CD8-positive, alpha-beta memory T cell (primary cell): ENCODE data around the gene PLCD3. TPM values are rescaled to one million over a fixed set of nuclear protein-coding genes. Genes with fewer than 3 reads are reported as not detected.
A peak's percentile ranks its signal among the peaks of the same experiment; 100 is the strongest.

Experiments
- CTCF ChIA-PET: fragments of 350-600 bp; sonication (Branson Sonifier 250); formaldehyde crosslinking; loops from one replicate; lab custom pipeline; 2021; ENCODE audit warnings: antibody characterized with exemption; lab: Charles Lee
- POLR2A ChIA-PET: fragments of 350-600 bp; sonication (Branson Sonifier 250); formaldehyde crosslinking; loops from one replicate; lab custom pipeline; 2021; ENCODE audit warnings: antibody characterized with exemption; lab: Charles Lee
- DNase-seq, 5 donors: peaks; one replicate each; pipeline versions ENCODE4 v3.0.0 to v3.0.0-alpha.2; 2020 to 2022; ENCODE audit warnings: mixed read lengths in 1 of 5
- H3K27ac ChIP-seq: one replicate; pipeline ENCODE4 v1.7.0; 2013; ENCODE audit warnings: low read depth, mild to moderate bottlenecking, low read length, moderate library complexity
- H3K27me3 ChIP-seq: 2 replicates; pipeline ENCODE4 v1.7.0; 2013; ENCODE audit warnings: low read length, mild to moderate bottlenecking; ENCODE audit not compliant: insufficient read depth, poor library complexity, severe bottlenecking
- H3K36me3 ChIP-seq: 2 replicates; pipeline ENCODE4 v1.7.0; 2013; ENCODE audit warnings: mild to moderate bottlenecking, low read length, moderate library complexity; ENCODE audit not compliant: insufficient read depth
- H3K4me1 ChIP-seq: 2 replicates; pipeline ENCODE4 v1.7.0; 2013; ENCODE audit warnings: mild to moderate bottlenecking, low read length, moderate library complexity; ENCODE audit not compliant: insufficient read depth
- H3K4me3 ChIP-seq: 2 replicates; pipeline ENCODE4 v1.7.0; 2013; ENCODE audit warnings: mild to moderate bottlenecking, low read length
- H3K9me3 ChIP-seq: 2 replicates; pipeline ENCODE4 v1.7.0; 2013; ENCODE audit warnings: mild to moderate bottlenecking, low read length
- H3K27ac Mint-ChIP-seq, 8 donors: one replicate each; pipeline ENCODE4 v1.8.0; 2020 to 2021; ENCODE audit warnings: mixed read lengths in 8 of 8, mild to moderate bottlenecking in 6 of 8, inconsistent platforms in 3 of 8, moderate library complexity in 3 of 8
- H3K27me3 Mint-ChIP-seq, 2 donors: one replicate each; pipeline ENCODE4 v1.8.0; 2020 to 2021; ENCODE audit warnings: mixed read lengths in 2 of 2, mild to moderate bottlenecking in 1 of 2, moderate library complexity in 1 of 2
- H3K36me3 Mint-ChIP-seq, 3 donors: one replicate each; pipeline ENCODE4 v1.8.0; 2020 to 2021; ENCODE audit warnings: mixed read lengths in 3 of 3, inconsistent platforms in 1 of 3, mild to moderate bottlenecking in 1 of 3
- H3K4me1 Mint-ChIP-seq, 3 donors: one replicate each; pipeline ENCODE4 v1.8.0; 2020 to 2021; ENCODE audit warnings: mixed read lengths in 3 of 3, inconsistent platforms in 1 of 3, mild to moderate bottlenecking in 1 of 3
- H3K4me3 Mint-ChIP-seq, 7 donors: one replicate each; pipeline ENCODE4 v1.8.0; 2020 to 2021; ENCODE audit warnings: mixed read lengths in 7 of 7, mild to moderate bottlenecking in 6 of 7, moderate library complexity in 4 of 7, inconsistent platforms in 2 of 7
- H3K9me3 Mint-ChIP-seq, 5 donors: one replicate each; pipeline ENCODE4 v1.8.0; 2020 to 2022; ENCODE audit warnings: mixed read lengths in 5 of 5, mild to moderate bottlenecking in 3 of 5, moderate library complexity in 2 of 5, inconsistent platforms in 1 of 5
- polyA plus RNA-seq: library from polyadenylated mRNA; unstranded; fragments of 300-500 nt; fragmentation: Illumina TruSeq; gene quantifications from one replicate; pipeline ENCODE4 v1.2.3, GENCODE V29; 2021
- total RNA-seq, 2 experiments: library from RNA; stranded (reverse); gene quantifications; one replicate each; pipeline ENCODE4 v1.2.3, GENCODE V29; 2021

The PLCD3 gene
- total and polyA plus RNA-seq, 3 experiments from 2014 or later: 1.1 to 7.2 (median 5.5) TPM

DNA sequence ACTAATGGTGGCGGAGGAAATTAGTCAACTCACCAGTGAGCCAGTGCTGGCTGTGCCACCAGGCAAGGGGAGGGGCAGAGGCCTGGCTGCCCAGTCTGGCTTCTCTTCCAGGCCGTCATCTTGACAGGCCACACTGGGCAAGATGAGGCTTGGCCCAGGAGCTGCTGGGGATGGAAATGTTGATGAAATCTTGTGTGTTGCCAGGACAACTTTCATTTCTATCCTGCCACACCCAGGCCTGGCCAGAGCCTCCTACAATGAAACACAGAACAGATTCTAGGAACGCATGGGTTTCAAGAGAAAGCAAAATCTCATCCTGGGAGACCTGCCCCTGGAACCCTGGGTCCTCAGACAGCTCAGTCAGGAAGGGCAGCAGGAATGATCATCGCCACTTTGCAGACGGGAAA is 38.6 kb upstream of the PLCD3 start:
- Mint-ChIP-seq H3K4me1 (peaks cover 7 to 21% (median 9%) of the 10 kb centered on the region in 3 donors), H3K27ac (peak overlapping the region in 4 of 8 donors; percentile 23 to 64 (median 56)), H3K27me3 (no peaks in the 10 kb centered on the region), H3K36me3 (no peaks in the 10 kb centered on the region), H3K4me3 (peak overlapping the region in 2 of 7 donors; percentile 8 to 51), H3K9me3 (no peaks in the 10 kb centered on the region)
- H3K9me3 ChIP-seq: no peaks in the 10 kb centered on the region
- CTCF ChIA-PET: interaction anchor here (1.5 to 5.1 kb wide), 3 partner anchors 10 to 35 kb away, joined by 3 to 41 read pairs (median 17); partner anchors contain the start of gene ACBD4
- H3K27ac ChIP-seq: no peak overlapping the region
- DNase-seq: no peak
- H3K36me3 ChIP-seq: no peaks in the 10 kb centered on the region
- H3K4me1 ChIP-seq: peaks cover 23% of the 10 kb centered on the region
- POLR2A ChIA-PET: no interaction called here
- H3K27me3 ChIP-seq: no peaks in the 10 kb centered on the region
- no peak overlapping the region for H3K4me3 ChIP-seq

DNA sequence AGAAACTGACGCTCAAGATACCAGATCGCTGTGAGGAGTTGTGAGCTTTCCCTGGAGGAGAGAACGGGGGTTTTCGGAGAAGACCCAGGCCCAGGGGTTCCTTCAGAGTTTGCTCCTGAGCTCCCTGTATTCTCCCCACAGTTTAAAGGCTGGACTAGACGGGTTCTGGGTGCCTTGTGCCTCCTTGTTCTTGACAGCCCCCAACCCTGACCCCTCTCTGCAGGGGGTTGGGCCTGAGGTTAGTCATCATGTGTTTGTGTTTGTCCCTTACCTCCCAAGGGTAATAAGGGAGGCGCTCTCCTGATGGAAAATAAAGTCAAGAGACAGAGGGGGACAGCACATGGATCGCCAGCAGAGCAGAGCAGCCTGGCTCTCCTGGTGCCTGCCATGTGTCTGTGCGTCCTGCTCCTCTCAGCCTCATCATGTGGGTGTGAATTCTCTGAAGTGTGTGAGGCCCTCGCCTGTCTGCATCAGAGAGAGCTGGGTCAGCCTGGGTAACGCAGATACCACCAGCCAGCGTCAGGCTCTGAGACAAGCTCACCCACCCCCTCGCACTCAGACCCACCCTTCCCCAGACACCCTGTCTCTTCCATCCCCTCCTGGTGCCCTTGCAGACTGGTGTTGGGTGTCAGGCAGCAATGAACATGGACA is 38.1 kb upstream of the PLCD3 start:
- Mint-ChIP-seq H3K27me3 (no peaks in the 10 kb centered on the region), H3K4me1 (peaks cover 9 to 23% (median 9%) of the 10 kb centered on the region in 3 donors), H3K36me3 (no peaks in the 10 kb centered on the region), H3K9me3 (no peaks in the 10 kb centered on the region), H3K27ac (peak overlapping the region in 2 of 8 donors; percentile 50 to 64), H3K4me3 (peak overlapping the region in 1 of 7 donors; percentile 11)
- no peak overlapping the region for H3K4me3 ChIP-seq
- ChIA-PET POLR2A (no interaction called here), CTCF (interaction anchor here (3.2 to 5.1 kb wide), 2 partner anchors 27 to 35 kb away, joined by 17 to 41 read pairs; partner anchors contain the start of gene ACBD4)
- peaks cover 23% of the 10 kb centered on the region for H3K4me1 ChIP-seq
- DNase-seq: no peak
- H3K36me3 ChIP-seq: no peaks in the 10 kb centered on the region
- no peaks in the 10 kb centered on the region for H3K9me3 ChIP-seq
- no peaks in the 10 kb centered on the region for H3K27me3 ChIP-seq
- no peak overlapping the region for H3K27ac ChIP-seq

DNA sequence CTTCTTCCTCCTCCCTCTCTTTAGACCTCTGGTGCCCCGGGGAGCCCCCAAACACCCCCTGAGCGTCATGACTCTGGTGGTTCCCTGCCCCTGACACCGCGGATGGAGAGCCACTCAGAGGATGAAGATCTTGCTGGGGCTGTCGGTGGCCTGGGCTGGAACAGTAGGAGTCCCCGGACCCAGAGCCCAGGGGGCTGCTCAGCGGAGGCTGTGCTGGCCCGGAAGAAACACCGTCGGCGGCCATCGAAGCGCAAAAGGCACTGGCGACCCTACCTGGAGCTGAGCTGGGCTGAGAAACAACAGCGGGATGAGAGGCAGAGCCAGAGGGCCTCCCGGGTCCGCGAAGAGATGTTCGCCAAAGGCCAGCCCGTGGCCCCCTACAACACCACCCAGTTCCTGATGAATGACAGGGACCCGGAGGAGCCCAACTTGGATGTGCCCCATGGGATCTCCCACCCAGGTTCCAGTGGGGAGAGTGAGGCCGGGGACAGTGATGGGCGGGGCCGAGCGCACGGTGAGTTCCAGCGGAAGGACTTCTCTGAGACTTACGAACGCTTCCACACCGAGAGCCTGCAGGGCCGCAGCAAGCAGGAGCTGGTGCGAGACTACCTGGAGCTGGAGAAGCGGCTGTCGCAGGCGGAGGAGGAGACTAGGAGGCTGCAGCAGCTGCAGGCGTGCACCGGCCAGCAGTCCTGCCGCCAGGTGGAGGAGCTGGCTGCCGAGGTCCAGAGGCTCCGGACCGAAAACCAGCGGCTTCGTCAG is 36.9 kb upstream of the PLCD3 start:
- CTCF ChIA-PET: interaction anchor here (2.9 to 5.1 kb wide), 2 partner anchors 17 to 33 kb away, joined by 9 to 41 read pairs; partner anchors contain the start of gene ACBD4
- Mint-ChIP-seq H3K4me1 (peaks cover 9 to 27% (median 13%) of the 10 kb centered on the region in 3 donors), H3K27me3 (no peaks in the 10 kb centered on the region), H3K9me3 (no peaks in the 10 kb centered on the region), H3K4me3 (no peak overlapping the region), H3K27ac (no peak overlapping the region), H3K36me3 (no peaks in the 10 kb centered on the region)
- no peaks in the 10 kb centered on the region for H3K36me3 ChIP-seq
- no peak overlapping the region for H3K27ac ChIP-seq
- DNase-seq: no peak
- peaks cover 23% of the 10 kb centered on the region for H3K4me1 ChIP-seq
- no peaks in the 10 kb centered on the region for H3K9me3 ChIP-seq
- POLR2A ChIA-PET: no interaction called here
- H3K4me3 ChIP-seq: no peak overlapping the region
- H3K27me3 ChIP-seq: no peaks in the 10 kb centered on the region

DNA sequence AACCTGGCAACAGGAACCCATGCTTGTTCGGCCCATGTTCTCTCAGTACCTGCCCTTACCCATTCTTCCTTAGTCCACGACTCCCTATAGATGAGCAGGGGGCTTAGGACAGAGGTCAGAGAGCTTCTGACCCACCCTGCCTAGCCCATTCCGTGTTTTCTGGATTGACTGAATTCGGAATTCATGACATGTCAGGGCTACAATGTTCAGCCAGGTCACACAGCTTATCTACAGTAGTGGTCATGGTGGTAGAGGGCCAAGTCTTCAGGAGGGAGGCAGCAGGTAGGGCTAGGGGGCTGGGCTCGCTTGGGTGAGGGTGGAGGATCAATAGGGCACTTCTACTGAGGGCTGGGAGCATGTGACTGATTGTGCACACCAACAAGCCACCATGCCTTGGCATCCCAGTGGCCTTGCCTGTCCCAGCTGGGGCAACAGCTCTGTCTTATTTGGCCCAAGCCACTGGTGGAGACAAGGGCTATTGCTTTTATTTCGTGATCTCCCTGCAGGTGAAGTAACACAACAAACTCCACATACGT is 32.5 kb upstream of the PLCD3 start:
- Histone ChIP-seq H3K4me1 (peaks cover 11% of the 10 kb centered on the region), H3K9me3 (no peaks in the 10 kb centered on the region), H3K27ac (no peak overlapping the region), H3K27me3 (no peaks in the 10 kb centered on the region), H3K4me3 (no peak overlapping the region), H3K36me3 (no peaks in the 10 kb centered on the region)
- Mint-ChIP-seq H3K27me3 (peaks cover 0 to 2% of the 10 kb centered on the region in 2 donors), H3K9me3 (no peaks in the 10 kb centered on the region), H3K4me3 (no peak overlapping the region), H3K4me1 (peaks cover 12 to 22% (median 20%) of the 10 kb centered on the region in 3 donors), H3K36me3 (peaks cover 0 to 10% (median 0%) of the 10 kb centered on the region in 3 donors), H3K27ac (no peak overlapping the region)
- ChIA-PET POLR2A (interaction anchor here (0.6 kb wide), 1 partner anchor 17 kb away, joined by 3 read pairs; the partner anchor contains the start of gene HEXIM1), CTCF (interaction anchor here (1.3 to 9.3 kb wide), 3 partner anchors 16 to 33 kb away, joined by 4 to 96 read pairs (median 6); partner anchors contain the start of genes ACBD4 and HEXIM1)
- no peak for DNase-seq

DNA sequence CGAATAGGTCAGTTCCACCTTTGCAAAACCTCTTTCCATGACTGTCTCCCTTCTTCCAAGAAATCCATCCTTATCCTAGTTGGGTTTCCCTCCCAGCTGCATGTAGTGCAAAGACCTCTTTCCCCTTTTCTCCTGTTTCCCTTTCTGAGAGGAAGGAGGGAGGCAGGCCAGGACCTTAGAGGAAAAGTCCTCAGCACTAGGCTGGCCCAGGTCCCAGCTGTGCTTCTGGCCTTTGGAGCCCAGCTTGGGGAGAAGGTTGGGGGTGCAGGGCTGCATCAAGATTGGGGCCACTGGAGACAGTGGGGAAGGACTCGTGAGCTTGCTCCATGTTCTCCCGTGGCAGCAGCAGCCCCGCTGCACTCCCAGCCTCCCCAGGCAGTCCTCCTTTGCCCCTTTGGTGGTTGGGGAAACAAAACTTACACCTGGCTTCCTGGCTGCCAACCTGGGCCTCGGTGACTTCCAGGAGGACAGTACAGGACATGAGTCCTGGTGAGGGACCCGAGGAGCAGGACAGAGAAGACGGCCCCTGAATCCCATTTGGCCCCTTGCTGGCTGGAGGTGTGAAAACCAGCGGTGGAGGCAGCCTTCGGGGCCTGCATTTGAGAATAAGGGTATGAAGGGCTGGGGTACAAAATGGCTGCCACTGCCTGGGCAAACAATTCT is 29.8 kb upstream of the PLCD3 start:
- H3K27ac ChIP-seq: peak overlapping the region; percentile 58
- H3K4me1 ChIP-seq: peaks cover 27% of the 10 kb centered on the region

DNA sequence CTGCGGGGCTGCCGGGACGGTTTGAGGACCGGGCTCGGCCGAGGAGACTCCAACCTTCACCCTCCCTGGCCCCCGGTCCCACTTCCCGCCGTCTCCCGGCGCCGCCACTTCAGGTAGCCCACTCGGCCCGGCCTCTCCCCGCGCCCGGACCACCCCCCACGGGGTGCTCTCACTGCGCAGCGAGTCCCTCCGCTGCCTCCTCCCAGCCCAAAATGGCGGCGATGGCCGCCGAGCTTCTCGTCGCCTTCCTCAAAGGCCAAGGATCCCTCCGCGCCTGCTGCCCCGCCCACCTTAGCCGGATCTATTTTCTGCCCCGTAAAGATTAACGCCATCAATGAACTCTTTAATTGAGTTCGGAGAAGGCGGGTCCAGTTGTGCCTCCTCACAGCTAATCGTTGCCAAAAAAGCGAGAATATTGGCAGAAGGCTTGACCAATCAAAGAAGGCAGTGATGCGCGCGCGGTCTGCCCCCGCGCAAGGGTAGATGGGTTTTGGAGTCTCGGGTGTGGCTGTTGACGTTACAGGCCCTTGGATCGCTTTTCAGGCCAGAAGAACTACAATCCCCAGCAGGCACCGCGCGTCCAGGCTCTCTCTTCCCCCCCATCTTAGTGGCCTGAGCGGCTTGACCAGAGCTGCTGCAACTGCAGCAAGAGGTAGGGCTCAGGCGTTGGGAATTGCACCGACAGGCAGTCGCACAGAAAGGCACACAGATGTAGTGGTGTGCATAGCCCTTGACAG is 29.1 kb upstream of the PLCD3 start, which contains the start of gene HEXIM2:
Gene HEXIM2, plus strand, starts transcription at position 588 of the 737 bp plus-strand sequence. CDS start 919 bp downstream, outside the sequence.
- Histone ChIP-seq H3K9me3 (no peaks in the 10 kb centered on the region), H3K36me3 (no peaks in the 10 kb centered on the region), H3K4me3 (peak within 1 kb of the TSS; percentile 67), H3K27ac (peak within 1 kb of the TSS; percentile 96), H3K4me1 (peaks cover 27% of the 10 kb centered on the region), H3K27me3 (no peaks in the 10 kb centered on the region)
- Mint-ChIP-seq H3K9me3 (no peaks in the 10 kb centered on the region), H3K36me3 (peaks cover 0 to 22% (median 3%) of the 10 kb centered on the region in 3 donors), H3K4me3 (peak within 1 kb of the TSS; percentile 92 to 99 (median 94)), H3K27me3 (peaks cover 0 to 2% of the 10 kb centered on the region in 2 donors), H3K4me1 (peaks cover 29 to 50% (median 49%) of the 10 kb centered on the region in 3 donors), H3K27ac (peak within 1 kb of the TSS; percentile 89 to 99 (median 98))
- CTCF ChIA-PET: interaction anchor here (0.7 to 9.3 kb wide), 11 partner anchors 10 to 251 kb away, joined by 3 to 152 read pairs (median 4); partner anchors contain the start of genes ACBD4, HEXIM1 and MAP3K14
- POLR2A ChIA-PET: interaction anchor here (0.6 to 5.3 kb wide), 16 partner anchors 11 to 605 kb away, joined by 3 to 327 read pairs (median 7); partner anchors contain the start of genes ACBD4, FMNL1, HEXIM1 and MAP3K14
- DNase-seq: peak; percentile 91 to 99 (median 99)

More for the DNA sequence above, 29.8 kb upstream of the PLCD3 start:
- no peaks in the 10 kb centered on the region for H3K9me3 Mint-ChIP-seq
- DNase-seq: no peak
- H3K4me3 Mint-ChIP-seq: peak overlapping the region; percentile 92 to 99 (median 94)
- CTCF ChIA-PET: interaction anchor here (0.7 to 9.3 kb wide), 6 partner anchors 12 to 84 kb away, joined by 3 to 152 read pairs (median 12); partner anchors contain the start of genes ACBD4 and HEXIM1
- H3K9me3 ChIP-seq: no peaks in the 10 kb centered on the region
- H3K27ac Mint-ChIP-seq: peak overlapping the region in 7 of 8 donors; percentile 10 to 99 (median 97)
- POLR2A ChIA-PET: interaction anchor here (1.2 to 5.3 kb wide), 9 partner anchors 11 to 150 kb away, joined by 4 to 327 read pairs (median 7); partner anchors contain the start of genes HEXIM1, NMT1 and PLCD3
- no peaks in the 10 kb centered on the region for H3K27me3 ChIP-seq
- peaks cover 0 to 22% (median 3%) of the 10 kb centered on the region in 3 donors for H3K36me3 Mint-ChIP-seq
- H3K36me3 ChIP-seq: no peaks in the 10 kb centered on the region
- H3K27me3 Mint-ChIP-seq: peaks cover 0 to 2% of the 10 kb centered on the region in 2 donors
- H3K4me1 Mint-ChIP-seq: peaks cover 29 to 46% (median 45%) of the 10 kb centered on the region in 3 donors
- H3K4me3 ChIP-seq: peak overlapping the region; percentile 64
